Measurements from ENCODE around the gene GSTM2. TPM values are rescaled to one million over a fixed set of nuclear protein-coding genes. Genes with fewer than 3 reads are reported as not detected.
"Not testable (repeated sequence)": the region's sequence is repeated elsewhere in the genome, so short reads cannot be mapped to it uniquely, and the experiment has no call there.

Gene GSTM2
- total RNA-seq, 1 experiment from 2014 or later, result 10.2 TPM

DNA sequence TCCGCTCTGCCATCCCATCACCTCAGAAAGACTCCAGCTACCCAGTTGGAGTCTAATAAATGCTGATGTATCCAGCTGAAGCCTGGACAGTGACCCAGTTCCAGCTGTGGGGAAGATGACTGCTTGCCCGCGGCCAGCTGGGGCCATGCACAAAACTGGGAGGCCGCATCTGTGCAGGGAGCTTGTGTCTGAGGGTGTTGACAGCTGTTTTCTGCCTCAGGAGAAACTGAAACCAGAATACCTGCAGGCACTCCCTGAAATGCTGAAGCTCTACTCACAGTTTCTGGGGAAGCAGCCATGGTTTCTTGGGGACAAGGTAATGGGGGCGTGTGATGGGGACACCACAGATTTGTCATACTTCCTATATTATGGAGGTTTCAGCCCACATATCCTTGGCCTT lies 3.2 kb downstream of the GSTM2 start:
- ChIA-PET CTCF (interaction anchor here (0.6 kb wide), 1 partner anchor 141 kb away, joined by 3 read pairs; no protein-coding TSS in a partner anchor), POLR2A (interaction anchor here (0.6 kb wide), 1 partner anchor 61 kb away, joined by 5 read pairs; no protein-coding TSS in a partner anchor)
- H3K27me3 ChIP-seq (ENCODE audit: control insufficient read depth, insufficient read depth, low read length), result no peaks in the 10 kb centered on the region
- in situ Hi-C loops (cut with HindIII; ENCODE audit: low pct_unique_long_range_greater_than_20kb, low sequenced_read_pairs) (no loop called here), intact Hi-C loops (cut with micrococcal nuclease; ENCODE audit: unreplicated experiment) (no loop called here)
- ATAC-seq, result no peak
- H3K4me1 ChIP-seq (ENCODE audit: control insufficient read depth, insufficient read depth, low read length), result no peaks in the 10 kb centered on the region
- H3K36me3 ChIP-seq (ENCODE audit: control insufficient read depth, insufficient read depth, low read length), result no peaks in the 10 kb centered on the region
- H3K4me3 ChIP-seq (ENCODE audit: low read depth in 2 of 2, low read length in 2 of 2), result no peak overlapping the region
- H3K27ac ChIP-seq (ENCODE audit: low read length), result no peak overlapping the region
- DNase-seq (ENCODE audit: low read depth, low spot score), result no peak
- no TSS peak for BruUV-seq (replicated peaks)
- H3K9me3 ChIP-seq (ENCODE audit: control insufficient read depth, insufficient read depth, low read depth, low read length), result no peaks in the 10 kb centered on the region
- no peak for TF ChIP-seq POLR2AphosphoS5 (IDR thresholded peaks at IDR 0.05; ENCODE audit: low read depth, low read length)
- TF ChIP-seq TCF7L2 (IDR thresholded peaks at IDR 0.05; ENCODE audit: low read depth, low read length), result no peak
- TF ChIP-seq, protein P1, sequence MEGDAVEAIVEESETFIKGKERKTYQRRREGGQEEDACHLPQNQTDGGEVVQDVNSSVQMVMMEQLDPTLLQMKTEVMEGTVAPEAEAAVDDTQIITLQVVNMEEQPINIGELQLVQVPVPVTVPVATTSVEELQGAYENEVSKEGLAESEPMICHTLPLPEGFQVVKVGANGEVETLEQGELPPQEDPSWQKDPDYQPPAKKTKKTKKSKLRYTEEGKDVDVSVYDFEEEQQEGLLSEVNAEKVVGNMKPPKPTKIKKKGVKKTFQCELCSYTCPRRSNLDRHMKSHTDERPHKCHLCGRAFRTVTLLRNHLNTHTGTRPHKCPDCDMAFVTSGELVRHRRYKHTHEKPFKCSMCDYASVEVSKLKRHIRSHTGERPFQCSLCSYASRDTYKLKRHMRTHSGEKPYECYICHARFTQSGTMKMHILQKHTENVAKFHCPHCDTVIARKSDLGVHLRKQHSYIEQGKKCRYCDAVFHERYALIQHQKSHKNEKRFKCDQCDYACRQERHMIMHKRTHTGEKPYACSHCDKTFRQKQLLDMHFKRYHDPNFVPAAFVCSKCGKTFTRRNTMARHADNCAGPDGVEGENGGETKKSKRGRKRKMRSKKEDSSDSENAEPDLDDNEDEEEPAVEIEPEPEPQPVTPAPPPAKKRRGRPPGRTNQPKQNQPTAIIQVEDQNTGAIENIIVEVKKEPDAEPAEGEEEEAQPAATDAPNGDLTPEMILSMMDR (IDR thresholded peaks at IDR 0.05), result no peak
- no peak for TF ChIP-seq REST (IDR thresholded peaks at IDR 0.05; ENCODE audit: insufficient read depth in 1 of 2, low read depth in 2 of 2, low read length in 1 of 2)
- no peak for TF ChIP-seq SIN3A (IDR thresholded peaks at IDR 0.05; ENCODE audit: borderline replicate concordance, insufficient read depth, low read depth, low read length)

DNA sequence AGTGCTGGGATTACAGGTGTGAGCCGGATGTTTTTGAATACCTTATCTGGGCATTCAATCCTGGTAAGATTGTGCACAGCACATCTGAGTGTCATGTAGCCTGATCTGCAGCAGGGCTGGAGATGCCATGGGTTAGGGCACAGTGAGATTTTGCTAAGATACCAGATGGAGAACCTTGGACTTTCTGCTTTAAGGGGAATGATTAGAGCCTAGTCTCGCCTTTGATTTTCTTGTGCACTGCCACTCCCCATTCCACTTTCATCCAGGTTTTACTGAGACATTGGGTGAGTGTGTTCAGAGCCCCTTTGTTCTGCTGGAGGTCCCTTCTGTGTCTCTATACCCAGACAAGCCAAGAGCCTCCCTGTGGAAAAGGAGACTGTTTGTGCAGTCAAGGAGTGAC lies 6.0 kb downstream of the GSTM2 start:
- in situ Hi-C loops (cut with HindIII; ENCODE audit: low pct_unique_long_range_greater_than_20kb, low sequenced_read_pairs); H3K27ac ChIP-seq (ENCODE audit: low read length); H3K4me3 ChIP-seq (ENCODE audit: low read depth in 2 of 2, low read length in 2 of 2); H3K27me3 ChIP-seq (ENCODE audit: control insufficient read depth, insufficient read depth, low read length); BruUV-seq (replicated peaks); H3K4me1 ChIP-seq (ENCODE audit: control insufficient read depth, insufficient read depth, low read length); CTCF ChIA-PET; intact Hi-C loops (cut with micrococcal nuclease; ENCODE audit: unreplicated experiment); H3K9me3 ChIP-seq (ENCODE audit: control insufficient read depth, insufficient read depth, low read depth, low read length); DNase-seq (ENCODE audit: low read depth, low spot score); H3K36me3 ChIP-seq (ENCODE audit: control insufficient read depth, insufficient read depth, low read length); POLR2A ChIA-PET; ATAC-seq: not testable (repeated sequence)

GRCh38 chr1:109676683-109677381 lies 9.0 kb downstream of the GSTM2 start:
- H3K9me3 ChIP-seq (ENCODE audit: control insufficient read depth, insufficient read depth, low read depth, low read length); H3K4me1 ChIP-seq (ENCODE audit: control insufficient read depth, insufficient read depth, low read length); H3K27ac ChIP-seq (ENCODE audit: low read length); intact Hi-C loops (cut with micrococcal nuclease; ENCODE audit: unreplicated experiment); in situ Hi-C loops (cut with HindIII; ENCODE audit: low pct_unique_long_range_greater_than_20kb, low sequenced_read_pairs); H3K36me3 ChIP-seq (ENCODE audit: control insufficient read depth, insufficient read depth, low read length); ATAC-seq; DNase-seq (ENCODE audit: low read depth, low spot score); H3K27me3 ChIP-seq (ENCODE audit: control insufficient read depth, insufficient read depth, low read length); H3K4me3 ChIP-seq (ENCODE audit: low read depth in 2 of 2, low read length in 2 of 2); CTCF ChIA-PET; POLR2A ChIA-PET; BruUV-seq (replicated peaks): not testable (repeated sequence)

Measured in Panc1 (cell line).